Activated T-cell treated with anti-CD3 and anti-CD28 coated beads for 24 hours (primary cell): Measurements from ENCODE around the gene CCT8L2.
"Not testable (repeated sequence)": the region's sequence is repeated elsewhere in the genome, so short reads cannot be mapped to it uniquely, and the experiment has no call there.

Source experiments
- DNase-seq: peaks from one replicate; pipeline ENCODE4 v3.0.0-alpha.2; 2020; ENCODE audit warnings: low read depth

The CCT8L2 gene

DNA sequence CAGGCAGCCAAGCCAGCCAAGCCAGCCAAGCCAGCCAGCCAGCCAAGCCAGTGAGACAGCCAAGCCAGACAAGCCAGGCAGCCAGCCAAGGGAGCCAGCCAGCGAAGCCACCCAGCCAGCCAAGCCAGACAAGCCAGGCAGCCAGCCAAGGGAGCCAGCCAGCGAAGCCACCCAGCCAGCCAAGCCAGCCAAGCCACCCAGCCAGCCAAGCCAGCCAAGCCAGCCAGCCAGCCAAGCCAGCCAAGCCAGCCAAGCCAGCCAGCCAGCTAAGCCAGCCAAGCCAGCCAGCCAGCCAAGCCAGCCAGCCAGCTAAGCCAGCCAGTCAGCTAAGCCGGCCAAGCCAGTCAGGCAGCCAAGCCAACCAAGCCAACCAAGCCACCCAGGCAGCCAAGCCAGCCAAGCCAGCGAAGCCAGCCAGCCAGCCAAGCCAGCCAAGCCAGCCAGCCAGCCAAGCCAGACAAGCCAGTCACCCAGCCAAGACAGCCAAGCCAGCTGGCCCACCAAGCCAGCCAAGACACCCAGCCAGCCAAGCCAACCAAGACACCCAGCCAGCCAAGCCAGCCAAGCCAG, 34.1 kb downstream of the CCT8L2 start:
- DNase-seq = not testable (repeated sequence)

DNA sequence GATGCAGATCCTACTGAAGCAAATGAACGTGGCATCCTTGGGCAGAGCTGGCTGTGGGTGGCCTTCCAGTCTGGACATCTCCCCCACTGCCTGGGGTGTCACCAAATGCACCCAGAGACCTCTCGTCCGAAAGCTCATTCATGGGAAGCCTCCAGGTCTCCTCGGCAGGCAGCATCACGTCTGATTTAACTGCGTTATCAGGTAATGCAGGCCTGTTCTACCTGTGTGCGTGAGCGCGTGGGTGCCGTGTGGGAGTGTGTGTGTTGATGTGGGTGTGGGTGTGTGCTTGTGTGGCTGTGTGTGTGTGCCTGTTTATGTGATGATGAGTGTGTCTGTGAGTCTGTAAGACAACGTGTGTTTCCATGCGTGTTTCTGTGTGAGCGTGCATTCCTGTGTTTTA, 35.1 kb downstream of the CCT8L2 start:
- DNase-seq = not testable (repeated sequence)

DNA sequence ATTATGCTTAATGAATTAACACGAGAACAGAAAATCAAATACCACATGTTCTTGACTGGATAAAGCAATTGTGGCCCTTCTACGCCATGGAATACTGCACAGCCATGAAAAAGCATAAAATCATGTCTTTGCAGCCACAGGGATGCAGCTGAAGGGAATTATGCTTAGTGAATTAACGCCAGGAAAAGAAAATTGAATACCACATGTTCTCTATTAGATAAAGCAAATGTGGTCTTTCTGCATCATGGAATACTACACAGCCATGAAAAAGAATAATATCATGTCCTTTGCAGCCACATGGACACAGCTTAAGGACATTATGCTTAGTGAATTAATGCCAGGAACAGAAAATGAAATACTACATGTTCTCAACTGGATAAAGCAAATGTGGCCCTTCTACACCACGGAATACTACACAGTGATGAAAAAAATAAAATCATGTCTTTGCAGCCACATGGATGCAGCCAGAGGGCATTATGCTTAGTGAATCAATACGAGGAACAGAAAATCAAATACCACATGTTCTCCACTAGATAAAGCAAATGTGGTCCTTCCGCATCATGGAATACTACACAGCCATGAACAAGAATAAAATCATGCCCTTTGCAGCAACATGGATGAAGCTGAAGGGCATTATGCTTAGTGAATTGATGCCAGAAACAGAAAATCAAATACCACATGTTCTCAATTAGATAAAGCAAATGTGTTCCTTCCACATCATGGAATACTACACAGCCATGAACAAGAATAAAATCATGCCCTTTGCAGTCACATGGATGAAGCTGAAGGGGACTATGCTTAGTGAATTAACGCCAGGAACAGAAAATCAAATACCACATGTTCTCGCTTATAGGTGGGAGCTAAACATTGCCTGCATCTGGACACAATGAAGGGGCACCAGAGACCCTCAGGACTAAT, 37.3 kb downstream of the CCT8L2 start:
- not testable (repeated sequence) for DNase-seq

DNA sequence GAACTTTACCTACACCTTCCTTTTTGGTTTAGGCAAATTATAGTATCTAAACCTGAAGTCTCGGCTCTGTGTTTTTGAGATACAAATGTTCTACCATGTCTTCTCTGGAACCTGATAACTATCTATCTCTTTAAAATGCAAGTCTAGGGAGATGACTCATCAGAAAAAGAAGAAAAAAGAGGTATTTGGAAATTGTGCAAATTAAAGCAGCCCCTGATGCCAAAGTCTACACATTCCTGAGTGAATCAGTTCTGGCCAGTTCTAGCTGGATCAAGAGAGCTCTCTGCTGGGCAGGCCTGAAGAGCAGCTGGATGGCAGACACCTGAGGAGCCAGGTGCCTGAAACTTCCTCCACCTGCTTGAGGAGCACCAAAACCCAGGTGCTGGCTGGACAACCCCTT, 49.3 kb downstream of the CCT8L2 start:
- not testable (repeated sequence) for DNase-seq
